GM18526 (cell line): ENCODE results near the gene PPP1R14B.

Experiments
- POLR2A ChIP-seq: IDR thresholded peaks from 3 replicates; pipeline ENCODE4 v1.6.1; 2011; ENCODE audit not compliant: insufficient read length; ENCODE audit errors: extremely low read depth

Gene PPP1R14B

DNA sequence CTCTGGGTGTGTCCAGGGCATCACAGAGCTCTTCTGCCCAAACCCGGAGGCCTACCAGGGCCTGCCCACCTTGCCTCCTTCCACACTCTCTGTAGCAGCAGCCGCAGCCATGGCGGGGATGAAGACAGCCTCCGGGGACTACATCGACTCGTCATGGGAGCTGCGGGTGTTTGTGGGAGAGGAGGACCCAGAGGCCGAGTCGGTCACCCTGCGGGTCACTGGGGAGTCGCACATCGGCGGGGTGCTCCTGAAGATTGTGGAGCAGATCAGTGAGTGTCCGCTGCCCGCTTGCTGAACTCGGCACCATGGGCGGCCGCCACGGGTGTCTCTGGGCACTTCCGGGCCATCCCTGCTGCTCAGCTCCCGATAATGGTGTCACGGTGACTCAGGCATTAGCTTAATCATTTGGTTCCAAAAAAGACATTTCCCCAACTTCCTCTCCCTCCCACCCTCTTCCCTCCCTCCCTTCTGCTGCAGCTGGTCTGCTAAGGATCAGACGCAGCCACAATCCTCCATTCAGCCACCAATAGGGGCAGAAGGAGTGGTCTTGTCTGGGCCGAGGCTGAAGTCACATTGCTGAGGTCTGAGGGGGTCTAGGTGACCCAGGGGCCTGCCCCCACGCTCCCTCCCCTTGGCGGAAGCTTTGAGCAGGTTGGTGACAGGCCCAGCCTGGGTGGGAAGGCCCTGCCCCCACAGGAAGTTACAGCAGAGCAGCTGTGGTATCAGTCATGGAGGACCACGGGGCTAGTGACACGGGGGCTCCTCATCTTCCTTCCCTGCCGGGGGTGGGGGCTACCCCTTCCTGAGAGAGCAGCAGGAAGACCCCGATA is 39.3 kb downstream of the PPP1R14B start:
- peak; percentile 76 for TF ChIP-seq POLR2A

DNA sequence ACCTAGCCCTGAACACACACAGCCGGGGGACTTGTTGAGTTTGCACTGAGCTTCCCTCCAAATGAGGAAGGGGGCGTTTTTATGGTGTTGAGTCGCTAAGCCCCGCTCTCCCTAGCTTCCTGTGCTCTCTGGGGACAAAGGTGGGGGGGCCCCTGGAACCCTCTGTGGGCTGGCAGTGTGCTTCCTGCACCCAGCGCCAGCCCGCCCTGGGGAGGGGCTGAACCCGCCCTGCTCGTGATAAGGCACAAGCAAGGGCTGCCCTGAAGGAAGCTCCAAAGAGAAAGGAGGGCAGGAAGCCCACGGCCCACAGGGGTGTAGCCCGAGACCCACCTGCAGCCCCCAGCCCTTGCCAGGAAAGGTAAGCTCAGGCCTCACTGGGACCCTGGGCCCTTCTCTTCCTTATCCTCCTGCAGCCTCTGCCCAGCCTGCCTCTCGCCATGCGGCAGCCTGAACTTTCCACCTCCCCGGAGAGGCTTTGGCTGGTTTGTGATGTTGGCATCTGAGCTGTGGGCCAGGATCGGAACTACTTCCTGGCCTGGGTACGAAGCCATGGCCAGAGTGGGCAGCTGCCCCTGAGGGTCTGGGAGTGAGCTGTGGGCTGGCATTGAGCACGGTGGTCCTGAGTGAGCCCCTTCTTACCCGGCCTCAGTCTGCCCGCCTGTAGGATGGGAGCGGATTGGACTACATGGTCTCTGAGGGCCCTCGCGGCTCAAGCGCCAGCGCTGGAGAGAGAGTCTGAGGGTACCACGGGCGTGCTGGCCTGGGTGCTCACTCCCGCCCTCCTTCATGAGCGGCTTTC is 40.1 kb downstream of the PPP1R14B start, which contains the start of gene FERMT3:
Gene FERMT3 (plus strand): TSS at position 265 of the 799 bp plus-strand sequence. CDS start 644 bp downstream, outside the sequence.
- peak; percentile 75 for TF ChIP-seq POLR2A

- no peak for TF ChIP-seq POLR2A
Measured at GRCh38 chr11:64204464-64204989, 42.2 kb downstream of the PPP1R14B start.

GRCh38 chr11:64204080-64204440 is 42.7 kb downstream of the PPP1R14B start:
- no peak for TF ChIP-seq POLR2A

DNA sequence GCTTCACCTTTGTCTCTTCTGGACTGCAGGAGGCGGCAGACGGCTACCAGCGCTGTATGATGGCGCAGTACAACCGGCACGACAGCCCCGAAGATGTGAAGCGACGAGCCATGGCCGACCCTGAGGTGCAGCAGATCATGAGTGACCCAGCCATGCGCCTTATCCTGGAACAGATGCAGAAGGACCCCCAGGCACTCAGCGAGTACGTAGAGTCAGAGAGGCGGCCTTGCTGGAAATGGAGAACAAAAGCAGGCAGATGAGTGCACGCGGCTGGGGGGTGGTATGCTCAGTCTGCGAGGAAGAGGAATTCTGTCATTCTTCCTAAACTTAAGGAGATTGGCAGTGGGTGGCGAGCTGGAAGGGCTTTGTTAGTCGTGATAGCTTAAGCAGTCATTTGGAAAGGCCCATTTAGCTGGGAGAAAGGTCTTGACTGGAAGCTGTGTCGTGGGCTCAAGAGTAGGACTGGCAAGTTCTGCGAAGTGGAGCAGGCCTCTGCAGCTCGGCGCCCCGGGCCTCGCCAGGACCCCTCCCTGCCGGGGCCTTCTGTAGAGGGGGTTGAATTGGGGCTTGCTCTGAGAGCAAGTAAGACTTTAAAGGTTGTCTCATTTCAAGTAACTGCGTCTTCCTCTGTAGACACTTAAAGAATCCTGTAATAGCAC is 43.2 kb downstream of the PPP1R14B start:
- no peak for TF ChIP-seq POLR2A

GRCh38 chr11:64202992-64203391 is 43.8 kb downstream of the PPP1R14B start:
- no peak for TF ChIP-seq POLR2A

DNA sequence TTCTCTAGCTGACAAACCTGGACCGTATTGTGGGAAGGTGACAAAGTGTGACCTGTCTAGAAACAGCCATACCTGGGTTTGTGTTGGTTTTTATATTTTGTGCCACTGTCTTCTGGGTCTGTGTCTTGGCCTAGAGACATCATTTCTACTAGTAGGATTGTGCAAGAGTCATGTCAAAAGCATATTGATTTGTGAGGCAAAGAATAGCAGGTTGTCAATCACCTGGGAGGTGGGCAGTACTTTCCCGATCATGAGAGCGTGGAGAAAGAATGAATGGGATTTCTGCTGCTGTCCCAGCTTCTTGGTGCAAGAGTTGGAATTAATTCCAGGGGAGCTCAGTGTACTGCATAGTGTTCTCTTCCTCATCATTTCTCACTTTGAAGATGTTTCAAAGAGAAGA is 45.2 kb downstream of the PPP1R14B start:
- no peak for TF ChIP-seq POLR2A

- no peak for TF ChIP-seq POLR2A
Measured at GRCh38 chr11:64198511-64198910, 48.2 kb downstream of the PPP1R14B start.

DNA sequence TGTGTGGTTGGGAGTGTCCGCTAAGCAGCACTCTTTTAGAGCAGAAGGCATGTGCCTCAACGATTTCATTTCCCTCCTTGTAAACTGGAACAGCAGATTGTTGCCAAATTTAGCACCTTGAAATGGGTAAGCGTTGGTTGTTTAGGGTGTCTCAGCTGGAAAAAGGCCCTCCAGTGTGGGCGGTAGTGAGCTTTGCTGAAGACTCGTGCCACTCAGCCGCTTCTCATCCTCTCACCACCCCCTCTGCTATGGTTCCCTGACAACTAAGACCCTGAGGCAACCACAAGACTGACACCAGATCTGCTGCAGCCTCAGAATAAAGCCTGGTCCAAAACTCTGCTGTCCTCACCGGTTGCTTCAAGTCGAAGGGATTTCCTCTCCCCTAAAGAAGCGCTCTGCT is 50.1 kb downstream of the PPP1R14B start:
- no peak for TF ChIP-seq POLR2A
